ENCODE data around the gene LMO7.
"Not testable (repeated sequence)": the region's sequence is repeated elsewhere in the genome, so short reads cannot be mapped to it uniquely, and the experiment has no call there.

Gene LMO7

DNA sequence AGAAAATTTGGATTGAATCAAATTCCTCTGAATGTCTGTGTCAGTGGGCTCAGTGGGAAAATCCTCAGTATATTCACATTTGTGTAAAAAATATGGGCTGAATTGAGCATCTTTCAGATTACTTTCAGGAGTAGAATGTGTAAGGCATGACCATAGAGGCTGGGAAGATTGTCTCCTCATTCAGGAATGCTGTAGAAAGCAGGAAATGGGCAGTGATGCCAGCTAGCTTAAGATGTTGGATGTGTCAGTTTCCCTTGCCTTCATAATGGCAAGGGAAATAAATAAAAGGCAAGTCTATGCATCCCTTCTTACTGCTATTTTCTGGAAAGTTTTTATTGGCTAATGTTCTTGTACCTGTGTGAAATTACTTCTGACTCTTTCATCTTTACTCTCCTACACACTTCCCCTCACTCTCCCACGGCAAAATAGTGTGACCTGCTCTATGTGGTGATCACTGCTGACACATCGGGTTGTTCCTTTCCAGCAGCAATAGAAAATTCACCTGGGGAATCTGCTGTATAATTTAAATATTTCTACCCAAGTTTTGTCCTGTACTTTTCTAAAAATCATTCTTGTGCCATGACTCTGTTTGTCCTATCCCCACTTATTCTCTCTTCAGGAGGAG, 103.2 kb downstream of the LMO7 start:
- no peak overlapping the region for H3K4me3 ChIP-seq (ENCODE audit: low read depth, low read length)

DNA sequence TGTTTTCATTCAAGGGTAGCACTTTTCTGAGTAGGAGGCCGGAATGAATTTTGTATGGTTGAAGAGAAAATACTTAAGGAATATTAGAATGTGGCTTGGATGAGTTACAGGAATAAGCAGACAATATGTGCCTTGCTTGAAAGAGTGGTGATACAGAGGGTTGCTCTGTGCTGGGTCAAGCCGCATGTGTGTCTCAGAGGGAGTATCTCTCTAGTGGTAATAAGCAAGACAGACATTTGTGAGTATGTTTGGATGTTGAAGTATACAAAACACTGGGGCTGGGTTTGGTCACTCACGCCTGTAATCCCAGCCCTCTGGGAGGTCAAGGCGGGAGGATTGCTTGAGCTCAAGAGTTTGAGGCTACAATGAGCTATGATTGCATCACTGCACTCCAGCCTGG, 103.9 kb downstream of the LMO7 start:
- H3K4me3 ChIP-seq (ENCODE audit: low read depth, low read length), result no peak overlapping the region

- not testable (repeated sequence) for H3K4me3 ChIP-seq (ENCODE audit: low read depth, low read length)
These were observed 106.9 kb downstream of the LMO7 start for GRCh38 chr13:75743072-75743471.

DNA sequence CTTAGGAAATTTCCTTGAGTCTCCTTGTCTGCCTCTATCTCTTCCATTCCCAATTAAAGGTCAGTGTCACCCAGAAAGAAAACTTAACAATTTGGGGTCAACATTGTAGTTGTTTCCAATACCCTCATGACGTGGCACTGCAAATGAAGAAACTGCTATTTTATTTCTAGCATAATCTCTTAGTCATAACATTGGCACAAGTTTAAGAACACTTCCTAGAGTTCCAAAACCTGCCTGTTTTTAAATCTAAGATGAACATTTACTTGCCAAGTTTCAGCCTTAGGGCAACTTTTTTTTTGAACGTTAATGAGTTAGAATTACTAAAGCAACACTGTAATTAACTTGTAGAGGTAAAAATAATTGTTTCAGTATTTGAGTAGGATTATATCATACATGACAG, 108.0 kb downstream of the LMO7 start:
- no peak overlapping the region for H3K4me3 ChIP-seq (ENCODE audit: low read depth, low read length)

DNA sequence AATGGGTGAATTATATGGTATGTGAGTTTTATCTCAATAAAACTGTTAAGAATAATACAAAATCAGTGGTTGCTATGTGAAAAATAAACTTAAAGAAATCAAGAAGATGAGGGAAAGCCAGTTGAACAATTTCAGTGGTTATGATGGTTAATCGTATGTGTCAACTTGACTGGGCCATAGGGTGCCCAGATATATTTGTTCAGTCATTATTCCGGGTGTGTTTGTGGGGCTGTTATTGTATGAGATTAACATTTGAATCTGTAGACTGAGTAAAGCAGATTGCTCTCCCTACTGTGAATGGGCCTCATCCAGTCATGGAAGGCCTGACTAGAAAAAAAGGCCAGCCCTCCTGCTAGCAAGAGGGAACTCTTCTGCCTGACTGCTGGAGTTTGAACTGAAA, 109.3 kb downstream of the LMO7 start:
- no peak overlapping the region for H3K4me3 ChIP-seq (ENCODE audit: low read depth, low read length)

DNA sequence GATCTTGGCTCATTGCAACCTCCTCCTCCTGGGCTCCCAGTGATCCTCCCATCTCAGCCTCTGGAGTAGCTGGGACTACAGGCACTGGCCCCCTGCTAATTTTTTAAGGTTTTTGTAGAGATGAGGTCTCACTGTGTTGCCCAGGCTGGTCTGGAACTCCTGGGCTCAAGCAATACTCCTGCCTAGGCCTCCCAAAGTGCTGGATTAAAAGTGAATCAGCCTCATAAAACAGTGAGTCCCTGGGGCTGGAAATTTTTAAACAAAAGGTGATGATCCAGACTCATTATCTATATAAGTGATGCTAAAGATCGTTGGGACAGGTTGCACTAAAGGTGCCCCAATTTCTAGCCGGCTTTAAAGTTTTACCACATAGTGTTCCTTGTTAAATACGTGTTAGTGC, 112.7 kb downstream of the LMO7 start:
- no peak overlapping the region for H3K4me3 ChIP-seq (ENCODE audit: low read depth, low read length)

DNA sequence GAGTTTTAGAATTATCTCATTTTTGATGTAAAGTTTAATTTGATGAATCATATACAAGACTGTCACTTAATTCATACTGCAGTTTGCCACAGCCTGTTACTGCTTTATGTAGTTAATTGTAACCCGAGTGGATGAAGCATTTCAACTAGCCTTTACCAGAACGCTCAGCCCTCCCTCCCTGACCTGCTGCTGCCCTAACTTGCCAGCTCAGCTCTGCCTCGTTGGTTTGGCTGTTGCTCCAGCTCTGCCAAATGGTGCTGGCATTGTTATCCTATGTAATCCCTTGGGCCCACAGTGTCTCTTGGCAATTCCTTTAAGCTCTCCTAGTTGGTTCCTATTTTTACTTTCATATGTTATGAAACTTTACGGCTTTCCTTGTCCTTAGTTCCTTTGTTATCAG, 113.3 kb downstream of the LMO7 start:
- H3K4me3 ChIP-seq (ENCODE audit: low read depth, low read length), result no peak overlapping the region

GRCh38 chr13:75751350-75751749, 115.2 kb downstream of the LMO7 start:
- no peak overlapping the region for H3K4me3 ChIP-seq (ENCODE audit: low read depth, low read length)

GRCh38 chr13:75752826-75753225, 116.7 kb downstream of the LMO7 start:
- no peak overlapping the region for H3K4me3 ChIP-seq (ENCODE audit: low read depth, low read length)

DNA sequence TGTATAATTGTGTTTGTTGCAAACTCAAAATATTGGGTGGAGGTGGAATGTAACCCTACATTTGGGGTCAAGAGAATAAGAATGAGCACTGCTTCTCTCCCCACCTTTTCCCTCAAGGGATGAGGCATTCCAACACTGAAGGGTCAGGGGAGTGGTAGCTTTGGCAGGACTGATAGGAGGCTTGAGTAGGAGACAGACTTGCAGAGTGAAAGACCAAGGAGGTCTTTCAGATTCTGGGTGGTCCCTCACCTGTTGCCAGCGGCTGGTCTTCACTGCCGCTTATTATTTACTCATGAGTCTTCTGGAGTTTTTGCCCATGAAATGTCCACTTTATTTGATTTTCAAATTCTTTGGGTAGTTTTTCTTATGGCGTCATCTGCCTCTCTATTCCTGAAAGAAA, 118.8 kb downstream of the LMO7 start:
- H3K4me3 ChIP-seq (ENCODE audit: low read depth, low read length), result no peak overlapping the region

DNA sequence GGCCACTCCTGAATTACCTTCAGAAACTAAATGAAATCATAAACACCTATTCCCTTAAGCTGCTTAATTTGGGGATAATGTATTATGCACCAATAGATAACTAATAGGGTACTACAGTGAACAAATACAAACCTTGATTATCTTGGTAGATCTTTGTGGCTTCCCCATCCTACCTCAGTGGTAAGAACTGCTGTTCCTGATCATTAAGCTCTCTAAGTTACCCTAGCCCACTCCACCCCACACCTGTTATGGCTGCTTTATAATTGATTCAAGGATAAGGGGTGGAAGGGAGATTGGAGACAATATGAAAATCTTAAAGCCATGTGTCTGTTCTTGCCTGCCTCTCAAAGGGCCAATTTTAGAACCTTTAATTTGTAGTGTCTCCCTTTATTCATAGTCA, 121.2 kb downstream of the LMO7 start:
- no peak overlapping the region for H3K4me3 ChIP-seq (ENCODE audit: low read depth, low read length)

DNA sequence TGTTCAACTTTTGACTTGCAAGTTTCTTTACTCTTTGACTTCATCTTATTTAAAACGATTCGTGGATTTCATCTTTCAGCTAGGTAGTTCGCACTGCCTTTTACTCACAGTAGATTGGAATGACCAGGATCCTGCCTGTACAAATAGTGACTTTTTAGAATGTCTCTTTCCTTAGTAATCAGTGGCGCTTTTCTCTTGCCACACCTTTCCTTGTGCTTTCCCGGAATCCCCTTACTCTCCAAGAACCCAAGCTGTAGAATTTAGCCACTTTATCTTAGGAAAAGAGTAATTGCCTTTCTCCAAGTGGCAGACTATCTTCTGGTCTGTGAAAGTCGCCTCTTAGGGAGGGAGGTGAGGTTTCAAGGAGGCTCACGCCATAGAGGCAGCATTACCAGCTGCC, 123.4 kb downstream of the LMO7 start:
- H3K4me3 ChIP-seq (ENCODE audit: low read depth, low read length), result no peak overlapping the region

GRCh38 chr13:75760131-75761021, 124.2 kb downstream of the LMO7 start:
- H3K4me3 ChIP-seq (ENCODE audit: low read depth, low read length), result no peak overlapping the region

DNA sequence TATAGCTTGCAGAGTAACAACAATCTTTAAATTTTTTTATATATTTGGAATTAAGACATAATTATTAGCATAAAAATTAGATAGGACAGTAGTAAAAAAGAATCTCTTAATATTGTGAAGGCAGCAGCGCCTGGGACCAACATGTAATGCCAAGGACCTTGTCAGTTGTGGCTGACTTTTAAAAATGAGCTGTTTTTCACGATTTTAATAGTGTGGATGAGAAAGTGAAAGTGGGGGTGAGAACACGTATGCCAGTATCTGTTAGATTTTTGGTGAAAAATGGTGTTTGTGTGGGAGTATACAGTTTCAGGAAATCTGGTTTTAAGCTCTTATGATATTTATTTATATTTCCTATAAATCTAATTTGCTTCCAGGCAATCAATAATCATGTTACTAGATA, 125.2 kb downstream of the LMO7 start:
- H3K4me3 ChIP-seq (ENCODE audit: low read depth, low read length), result no peak overlapping the region

DNA sequence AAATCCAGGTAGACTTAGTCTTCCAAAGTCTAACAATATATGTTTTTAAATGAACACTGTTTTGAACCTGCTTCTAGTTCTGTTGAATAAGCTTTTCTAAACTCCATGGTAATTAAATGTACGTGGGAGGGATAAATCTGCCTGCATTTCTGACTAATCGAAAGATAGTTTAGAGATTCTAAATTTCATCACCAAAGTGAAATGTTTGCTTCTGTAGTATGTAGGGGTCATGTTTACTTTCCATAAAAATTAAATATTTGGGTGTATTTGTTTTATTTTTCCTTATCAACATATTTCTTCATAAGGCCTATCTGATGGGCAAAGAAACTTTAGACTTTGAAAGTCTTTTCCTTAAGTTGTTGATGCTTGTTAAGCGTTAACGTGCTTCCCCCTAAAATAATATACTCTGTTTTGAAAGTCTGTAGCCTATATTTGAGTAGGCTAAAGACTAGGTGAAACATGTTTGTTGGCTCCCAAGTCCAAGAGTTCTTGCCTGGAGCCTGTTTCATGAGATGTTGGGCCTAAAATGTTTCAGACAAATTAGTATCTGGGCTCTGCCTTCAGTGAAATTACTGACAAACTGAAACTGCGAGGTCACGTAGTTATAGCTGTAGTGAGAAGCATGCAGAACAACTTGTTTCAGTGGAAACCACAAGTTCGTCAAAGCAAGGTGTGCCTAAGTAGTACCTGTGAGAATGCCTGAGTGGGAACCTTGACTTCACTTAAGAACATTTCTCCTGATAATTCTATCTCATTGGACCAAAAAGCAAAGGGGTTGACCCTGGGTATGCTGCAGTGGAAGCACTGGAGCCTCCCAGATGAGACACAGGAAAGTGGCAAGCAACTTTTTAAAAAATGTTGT, 126.2 kb downstream of the LMO7 start:
- no peak overlapping the region for H3K4me3 ChIP-seq (ENCODE audit: low read depth, low read length)

- H3K4me3 ChIP-seq (ENCODE audit: low read depth, low read length), result no peak overlapping the region
These were observed 126.8 kb downstream of the LMO7 start for GRCh38 chr13:75762955-75763354.

DNA sequence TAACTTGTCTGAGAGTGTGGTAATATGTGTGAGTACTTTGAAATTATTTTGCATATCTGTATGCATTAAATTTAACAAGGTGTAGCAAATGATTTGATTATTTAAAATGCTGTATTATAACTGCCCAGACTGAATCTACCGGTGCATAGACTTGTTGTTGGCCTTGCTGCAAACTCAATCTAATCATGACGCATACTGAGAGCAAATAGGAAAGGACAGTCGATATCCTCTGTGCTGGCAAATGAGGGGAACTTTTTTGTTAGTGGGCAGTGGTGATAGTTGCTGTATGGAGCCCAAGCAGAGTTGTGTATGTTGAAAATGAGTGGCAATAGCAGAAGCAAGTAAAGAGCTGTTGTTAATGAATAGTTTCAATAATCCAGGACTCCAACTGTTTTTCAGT, 127.4 kb downstream of the LMO7 start:
- no peak overlapping the region for H3K4me3 ChIP-seq (ENCODE audit: low read depth, low read length)

GRCh38 chr13:75764251-75764925, 128.3 kb downstream of the LMO7 start:
- H3K4me3 ChIP-seq (ENCODE audit: low read depth, low read length), result no peak overlapping the region

DNA sequence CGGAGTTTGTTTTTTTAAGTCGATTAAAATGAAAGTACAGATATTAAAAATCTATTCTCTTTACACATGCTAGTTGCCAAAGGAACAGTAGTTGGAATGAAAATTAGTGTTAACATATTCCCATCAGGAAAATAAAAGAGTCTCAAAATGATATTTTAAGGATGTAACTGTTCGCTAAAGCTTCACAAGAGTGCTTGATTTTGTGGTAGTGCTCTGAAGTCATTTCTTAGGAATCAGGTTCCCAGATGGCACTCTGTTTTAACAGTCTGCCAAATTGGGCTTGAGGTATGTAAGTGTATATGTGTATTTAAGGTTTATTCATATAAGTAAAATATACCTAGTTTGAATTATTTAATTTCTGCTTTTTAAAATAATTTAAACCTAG, 128.8 kb downstream of the LMO7 start:
- H3K4me3 ChIP-seq (ENCODE audit: low read depth, low read length), result no peak overlapping the region

- no peak overlapping the region for H3K4me3 ChIP-seq (ENCODE audit: low read depth, low read length)
These were observed 130.5 kb downstream of the LMO7 start for GRCh38 chr13:75766636-75767035.
